Endodermal cell (in vitro differentiated cells): ENCODE results near the gene NOS2. TPM values are rescaled to one million over a fixed set of nuclear protein-coding genes. Genes with fewer than 3 reads are reported as not detected.
"Not testable (repeated sequence)": the region's sequence is repeated elsewhere in the genome, so short reads cannot be mapped to it uniquely, and the experiment has no call there.

Source experiments
- DNase-seq: peaks from one replicate; pipeline ENCODE4 v3.0.0-alpha.2; 2017
- H3K27ac ChIP-seq: 2 replicates; pipeline ENCODE4 v1.5.1; 2013; ENCODE audit warnings: mild to moderate bottlenecking, low read depth, low read length, moderate library complexity
- H3K27me3 ChIP-seq: 2 replicates; pipeline ENCODE4 v1.6.1; 2013; ENCODE audit warnings: mild to moderate bottlenecking, low read length, moderate library complexity; ENCODE audit not compliant: insufficient read depth, control insufficient read depth, poor library complexity, severe bottlenecking
- H3K36me3 ChIP-seq: 2 replicates; pipeline ENCODE4 v1.7.0; 2013; ENCODE audit warnings: mild to moderate bottlenecking, low read length, moderate library complexity; ENCODE audit not compliant: control insufficient read depth, insufficient read depth
- H3K4me1 ChIP-seq: one replicate; pipeline ENCODE4 v1.7.0; 2013; ENCODE audit warnings: low read length; ENCODE audit not compliant: control insufficient read depth, insufficient read depth
- H3K4me3 ChIP-seq: 2 replicates; pipeline ENCODE4 v1.5.1; 2013; ENCODE audit warnings: mild to moderate bottlenecking, low read length, moderate library complexity
- H3K9ac ChIP-seq: 2 replicates; pipeline ENCODE4 v1.6.1; 2013; ENCODE audit warnings: mild to moderate bottlenecking, low read length, moderate library complexity; ENCODE audit not compliant: poor library complexity, severe bottlenecking; ENCODE audit errors: extremely low read depth
- H3K9me3 ChIP-seq: 2 replicates; pipeline ENCODE4 v1.6.1; 2013; ENCODE audit warnings: mild to moderate bottlenecking, low read length, moderate library complexity; ENCODE audit not compliant: control insufficient read depth
- H3K27ac Mint-ChIP-seq: 2 replicates; pipeline ENCODE4 v1.8.0; 2020; ENCODE audit warnings: mixed read lengths
- H3K27me3 Mint-ChIP-seq: 2 replicates; pipeline ENCODE4 v1.8.0; 2021; ENCODE audit warnings: mild to moderate bottlenecking, mixed read lengths; ENCODE audit not compliant: insufficient read depth
- H3K36me3 Mint-ChIP-seq: 2 replicates; pipeline ENCODE4 v1.8.0; 2020; ENCODE audit warnings: low read depth, mixed read lengths
- H3K4me1 Mint-ChIP-seq: 2 replicates; pipeline ENCODE4 v1.8.0; 2020; ENCODE audit warnings: mixed read lengths
- H3K4me3 Mint-ChIP-seq: 2 replicates; pipeline ENCODE4 v1.8.0; 2020; ENCODE audit warnings: mild to moderate bottlenecking, moderate library complexity, mixed read lengths
- H3K9me3 Mint-ChIP-seq: 2 replicates; pipeline ENCODE4 v1.8.0; 2020; ENCODE audit warnings: mild to moderate bottlenecking, mixed read lengths
- CTCF ChIP-seq: fragments of 200-600 bp; sonication (generic); conservative IDR thresholded peaks from 2 replicates; pipeline ENCODE4 v1.5.0; 2021; ENCODE audit warnings: antibody characterized with exemption, mild to moderate bottlenecking
- WGBS, 2 experiments: methylation state at CpG; one replicate each; pipeline versions ENCODE4 v1.1.5 to v1.1.7; 2013; ENCODE audit warnings: missing lambda C conversion rate in 2 of 2, mixed read lengths in 1 of 2; ENCODE audit not compliant: insufficient coverage in 1 of 2, insufficient read length in 1 of 2; 5-methylcytosine and 5-hydroxymethylcytosine counted together
- total RNA-seq, 2 donors: library from RNA; stranded (reverse); fragmentation: NEBNext Ultra II Directional in 1 of 2; extraction: Animal tissue kit (Norgen Biotek cat#: 25700) in 1 of 2; gene quantifications; 2 replicates in 1 of 2; 3 replicates in 1 of 2; pipeline ENCODE4 v1.2.1, GENCODE V29; 2021

Gene NOS2
- total RNA-seq, 2 donors from 2014 or later, result 0.26 to 0.62 TPM

DNA sequence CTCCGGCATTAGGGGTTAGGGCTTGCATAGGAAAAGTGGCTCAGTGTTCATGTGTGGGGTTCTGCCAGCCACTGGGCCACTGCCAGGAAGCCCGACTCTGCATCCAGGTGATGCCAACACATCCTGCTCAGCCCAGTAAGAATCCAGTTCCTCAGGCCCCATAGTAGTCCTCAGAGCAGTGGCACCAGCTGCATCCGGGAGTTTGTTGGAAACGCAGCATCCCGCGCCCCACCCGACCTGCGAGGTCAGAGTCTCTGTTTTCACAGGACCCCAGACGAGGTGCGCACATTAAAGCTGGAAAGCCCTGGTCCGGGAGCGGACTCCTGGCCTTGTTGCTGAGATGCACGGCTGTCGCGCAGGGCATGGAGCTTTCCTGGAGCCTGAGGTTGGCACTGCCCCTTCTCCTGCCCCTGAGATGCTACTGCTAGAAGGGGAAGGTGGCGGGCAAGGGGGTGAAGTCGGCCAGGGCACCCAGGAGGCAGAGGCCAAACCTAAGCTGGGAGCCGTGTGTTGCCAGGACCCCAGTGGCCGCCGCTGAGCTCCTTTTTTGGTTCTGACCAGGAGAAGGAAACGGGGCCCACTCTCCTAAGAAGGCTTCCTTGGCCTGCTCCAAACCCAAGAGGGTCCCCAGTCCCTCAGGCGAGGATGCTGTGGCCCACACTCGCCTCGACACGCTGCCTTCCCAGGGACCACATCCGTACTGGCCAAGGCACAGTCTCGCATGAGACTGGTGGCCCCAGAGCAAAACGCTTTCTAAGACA lies 44.4 kb downstream of the NOS2 start:
- no peak overlapping the region for H3K9ac ChIP-seq
- H3K4me3 Mint-ChIP-seq, result no peak overlapping the region
- H3K27me3 Mint-ChIP-seq, result no peaks in the 10 kb centered on the region
- 91 to 93% methylated on average over 24 to 28 of the region's 28 CpGs for WGBS, 2 experiments
- H3K4me1 Mint-ChIP-seq, result no peaks in the 10 kb centered on the region
- H3K4me1 ChIP-seq, result no peaks in the 10 kb centered on the region
- no peaks in the 10 kb centered on the region for H3K9me3 ChIP-seq
- no peaks in the 10 kb centered on the region for H3K36me3 Mint-ChIP-seq
- no peak for TF ChIP-seq CTCF
- H3K27me3 ChIP-seq, result no peaks in the 10 kb centered on the region
- H3K27ac ChIP-seq, result no peak overlapping the region
- no peak for DNase-seq
- no peaks in the 10 kb centered on the region for H3K9me3 Mint-ChIP-seq
- no peak overlapping the region for H3K4me3 ChIP-seq
- H3K27ac Mint-ChIP-seq, result no peak overlapping the region
- H3K36me3 ChIP-seq, result no peaks in the 10 kb centered on the region

- H3K27me3 ChIP-seq, result no peaks in the 10 kb centered on the region
- H3K27me3 Mint-ChIP-seq, result no peaks in the 10 kb centered on the region
- H3K4me3 Mint-ChIP-seq, result no peak overlapping the region
- H3K4me3 ChIP-seq, result no peak overlapping the region
- no peaks in the 10 kb centered on the region for H3K9me3 ChIP-seq
- 89 to 100% methylated on average over 3 to 8 of the region's 8 CpGs for WGBS, 2 experiments
- no peak for TF ChIP-seq CTCF
- no peaks in the 10 kb centered on the region for H3K4me1 ChIP-seq
- no peaks in the 10 kb centered on the region for H3K36me3 ChIP-seq
- peak; percentile 30 for DNase-seq
- no peak overlapping the region for H3K9ac ChIP-seq
- H3K36me3 Mint-ChIP-seq, result no peaks in the 10 kb centered on the region
- H3K4me1 Mint-ChIP-seq, result no peaks in the 10 kb centered on the region
- H3K9me3 Mint-ChIP-seq, result no peaks in the 10 kb centered on the region
- H3K27ac ChIP-seq, result no peak overlapping the region
- no peak overlapping the region for H3K27ac Mint-ChIP-seq
Measured at GRCh38 chr17:27754549-27754948, 45.8 kb downstream of the NOS2 start.

DNA sequence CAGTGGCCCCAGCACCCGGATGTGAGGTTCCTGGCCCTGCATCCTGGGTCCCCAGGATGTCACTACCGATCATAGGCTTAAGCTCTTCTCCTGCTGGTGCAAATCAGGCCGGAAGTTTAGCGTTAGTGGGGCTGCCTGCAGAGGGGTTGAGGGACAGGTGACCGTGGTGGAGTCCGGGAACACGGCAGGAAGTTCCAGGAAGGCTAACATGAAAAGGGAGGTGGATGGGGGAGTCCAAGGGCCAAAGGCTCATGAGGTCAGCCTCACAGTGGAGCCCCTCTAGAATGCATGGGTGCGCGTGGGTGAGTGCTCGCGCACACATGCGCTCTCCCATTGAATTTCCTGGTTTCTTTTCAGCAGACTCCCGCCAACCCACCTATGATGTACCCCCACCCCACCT lies 46.6 kb downstream of the NOS2 start:
- not testable (repeated sequence) for H3K27ac ChIP-seq, H3K27me3 Mint-ChIP-seq, H3K9me3 Mint-ChIP-seq, H3K9ac ChIP-seq, H3K27ac Mint-ChIP-seq, H3K9me3 ChIP-seq, H3K4me3 Mint-ChIP-seq, H3K36me3 Mint-ChIP-seq, H3K27me3 ChIP-seq, H3K4me1 ChIP-seq, H3K4me3 ChIP-seq, H3K36me3 ChIP-seq, H3K4me1 Mint-ChIP-seq
- peak; percentile 42 for DNase-seq
- 87 to 95% methylated on average over 7 to 12 of the region's 13 CpGs for whole genome bisulfite sequencing, 2 experiments
